Gastroesophageal sphincter (tissue), 3 donors: ENCODE measurements around the gene HPD.

Experiments used
- CTCF ChIP-seq, 4 experiments: fragments of 200-600 bp in 2 of 4; fragments of 450-650 bp in 2 of 4; sonication (generic) in 1 of 4; IDR thresholded peaks; one replicate each; pipeline ENCODE4 v1.5.1; 2017 to 2019; ENCODE audit warnings: antibody characterized with exemption in 4 of 4, mild to moderate bottlenecking in 2 of 4, moderate library complexity in 2 of 4
- POLR2A ChIP-seq, 2 donors: fragments of 450-650 bp; IDR thresholded peaks; one replicate each; pipeline ENCODE4 v1.6.1; 2017; ENCODE audit warnings: antibody characterized with exemption in 2 of 2, mild to moderate bottlenecking in 2 of 2, moderate library complexity in 1 of 2
- POLR2AphosphoS5 ChIP-seq: sonication (generic); formaldehyde crosslinking; IDR thresholded peaks from one replicate; pipeline ENCODE4 v1.6.1; 2017; ENCODE audit warnings: antibody characterized with exemption

- TF ChIP-seq CTCF (IDR thresholded peaks at IDR 0.05) (no peak), POLR2AphosphoS5 (no peak), POLR2A (IDR thresholded peaks at IDR 0.05) (no peak)
These were observed 27.0 kb downstream of the HPD start for GRCh38 chr12:121831571-121832245.
